Measurements from ENCODE around the gene LEMD2.

DNA sequence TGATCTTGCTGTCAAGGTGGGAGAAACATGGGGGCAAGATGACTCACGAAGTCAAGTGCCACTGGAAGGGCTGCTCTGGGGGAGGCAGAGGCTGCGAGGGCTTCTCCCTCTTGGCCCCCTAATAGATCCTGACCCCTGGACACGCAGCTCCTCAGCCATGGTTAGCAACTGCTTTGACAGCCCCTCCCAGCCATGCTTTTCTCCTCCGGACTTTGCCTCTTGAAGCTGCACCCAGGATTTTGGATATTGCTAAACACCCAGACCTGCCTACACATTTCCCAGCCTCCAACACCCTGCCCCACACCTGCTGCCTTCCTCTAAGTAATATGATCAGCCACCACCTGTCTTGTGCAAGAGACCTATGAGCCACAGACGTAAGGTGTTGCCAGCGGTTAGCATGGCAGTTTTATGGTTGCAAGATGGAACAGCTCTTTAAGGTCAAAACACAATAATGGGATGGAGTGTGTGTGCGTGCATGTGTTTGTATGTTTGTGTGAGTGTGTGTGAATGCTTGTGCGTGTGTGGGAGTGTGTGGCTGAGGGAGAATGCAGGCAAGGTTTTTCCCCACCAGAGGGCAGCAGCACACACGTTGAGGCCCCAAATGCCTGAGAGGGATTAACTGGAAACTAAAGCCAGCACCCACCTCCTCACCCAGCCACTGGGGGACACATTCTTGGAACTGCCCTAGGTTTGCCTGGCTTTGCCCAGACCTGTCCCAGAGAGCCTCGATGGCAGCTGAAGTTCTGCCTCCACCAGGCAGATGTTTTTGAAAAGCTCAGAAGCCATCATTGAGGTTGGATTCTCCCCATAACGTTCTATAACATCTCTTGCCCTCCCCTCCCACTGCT, 44.7 kb downstream of the LEMD2 start:
- no peak for TF ChIP-seq EZH2 (IDR thresholded peaks at IDR 0.05; ENCODE audit: low read depth)
- TF ChIP-seq, protein P1, sequence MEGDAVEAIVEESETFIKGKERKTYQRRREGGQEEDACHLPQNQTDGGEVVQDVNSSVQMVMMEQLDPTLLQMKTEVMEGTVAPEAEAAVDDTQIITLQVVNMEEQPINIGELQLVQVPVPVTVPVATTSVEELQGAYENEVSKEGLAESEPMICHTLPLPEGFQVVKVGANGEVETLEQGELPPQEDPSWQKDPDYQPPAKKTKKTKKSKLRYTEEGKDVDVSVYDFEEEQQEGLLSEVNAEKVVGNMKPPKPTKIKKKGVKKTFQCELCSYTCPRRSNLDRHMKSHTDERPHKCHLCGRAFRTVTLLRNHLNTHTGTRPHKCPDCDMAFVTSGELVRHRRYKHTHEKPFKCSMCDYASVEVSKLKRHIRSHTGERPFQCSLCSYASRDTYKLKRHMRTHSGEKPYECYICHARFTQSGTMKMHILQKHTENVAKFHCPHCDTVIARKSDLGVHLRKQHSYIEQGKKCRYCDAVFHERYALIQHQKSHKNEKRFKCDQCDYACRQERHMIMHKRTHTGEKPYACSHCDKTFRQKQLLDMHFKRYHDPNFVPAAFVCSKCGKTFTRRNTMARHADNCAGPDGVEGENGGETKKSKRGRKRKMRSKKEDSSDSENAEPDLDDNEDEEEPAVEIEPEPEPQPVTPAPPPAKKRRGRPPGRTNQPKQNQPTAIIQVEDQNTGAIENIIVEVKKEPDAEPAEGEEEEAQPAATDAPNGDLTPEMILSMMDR (conservative IDR thresholded peaks at IDR 0.05), result peak; percentile 97

All from PC-9 (cell line).